HCEC 1CT (cell line): ENCODE data around the gene TMED5.
"Not testable (repeated sequence)": the region's sequence is repeated elsewhere in the genome, so short reads cannot be mapped to it uniquely, and the experiment has no call there.

Experiments
- DNase-seq: peaks from one replicate; pipeline ENCODE4 v3.0.0-alpha.2; 2017

TMED5 gene

DNA sequence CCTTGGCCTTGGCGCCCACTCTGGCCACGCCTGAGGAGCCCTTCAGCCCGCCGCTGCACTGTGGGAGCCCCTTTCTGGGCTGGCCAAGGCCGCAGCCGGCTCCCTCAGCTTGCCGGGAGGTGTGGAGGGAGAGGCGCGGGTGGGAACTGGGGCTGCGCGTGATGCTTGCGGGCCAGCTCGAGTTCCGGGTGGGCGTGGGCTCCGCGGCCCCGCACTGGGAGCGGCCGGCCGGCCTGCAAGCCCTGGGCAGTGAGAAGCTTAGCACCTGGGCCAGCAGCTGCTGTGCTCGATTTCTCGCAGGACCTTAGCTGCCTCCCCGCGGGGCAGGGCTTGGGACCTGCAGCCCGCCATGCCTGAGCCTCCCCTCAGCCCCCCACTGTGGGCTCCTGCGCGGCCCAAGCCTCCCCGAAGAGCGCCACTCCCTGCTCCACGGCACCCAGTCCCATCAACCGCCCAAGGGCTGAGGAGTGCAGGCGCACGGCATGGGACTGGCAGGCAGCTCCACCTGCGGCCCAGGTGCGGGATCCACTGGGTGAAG is 10.0 kb downstream of the TMED5 start:
- DNase-seq, result not testable (repeated sequence)

DNA sequence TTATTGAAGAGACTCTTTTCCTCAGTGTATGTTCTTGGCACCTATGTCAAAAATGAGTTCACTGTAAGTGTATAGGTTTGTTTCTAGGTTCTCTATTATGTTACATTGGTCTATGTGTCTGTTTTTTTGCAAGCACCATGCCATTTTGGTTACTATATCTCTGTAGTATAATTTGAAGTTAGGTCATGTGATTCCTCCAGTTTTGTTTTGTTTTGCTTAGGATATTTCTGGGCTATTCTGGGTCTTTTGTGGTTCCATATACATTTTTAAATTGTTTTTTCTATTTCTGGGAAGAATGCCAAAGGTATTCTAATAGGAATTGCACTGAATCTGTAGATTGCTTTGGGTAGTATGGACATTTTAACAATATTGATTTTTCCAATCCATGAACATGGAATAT is 13.2 kb downstream of the TMED5 start:
- DNase-seq, result no peak

GRCh38 chr1:93165895-93166294 is 14.3 kb downstream of the TMED5 start:
- not testable (repeated sequence) for DNase-seq

DNA sequence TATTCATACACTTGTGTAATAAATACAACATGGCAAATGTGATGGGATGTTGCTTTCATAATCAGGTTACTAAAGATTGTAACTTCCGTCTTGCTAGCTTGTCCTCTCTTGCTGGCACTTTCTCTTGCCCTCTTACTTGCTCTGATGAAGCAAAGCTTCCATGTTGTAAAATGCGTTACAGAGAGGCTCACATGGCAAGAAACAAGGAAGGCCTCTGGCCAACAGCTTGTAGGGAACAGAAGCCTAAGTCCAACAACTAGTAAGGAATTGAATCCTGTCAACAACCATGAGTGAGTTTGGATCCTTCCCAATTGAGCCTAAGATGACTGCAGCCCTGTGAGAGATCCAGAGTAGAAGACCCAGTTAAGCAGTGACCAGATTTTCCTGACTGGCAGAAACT is 15.4 kb downstream of the TMED5 start:
- DNase-seq, result no peak

DNA sequence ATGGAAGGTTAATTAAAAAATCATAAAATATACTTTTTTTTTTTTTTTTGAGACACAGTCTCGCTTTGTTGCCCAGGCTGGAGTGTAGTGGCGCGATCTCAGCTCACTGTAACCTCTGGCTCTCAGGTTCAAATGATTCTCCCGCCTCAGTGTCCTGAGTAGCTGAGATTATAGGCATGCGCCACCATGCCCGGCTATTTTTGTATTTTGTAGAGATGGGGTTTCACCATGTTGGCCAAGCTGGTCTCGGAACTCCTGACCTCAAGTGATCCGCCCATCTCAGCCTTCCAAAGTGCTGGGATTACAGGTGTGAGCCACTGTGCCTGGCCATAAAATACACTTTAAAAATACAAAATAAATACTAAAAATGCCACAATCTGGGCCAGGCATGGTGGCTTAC is 16.9 kb downstream of the TMED5 start:
- DNase-seq, result not testable (repeated sequence)

- no peak for DNase-seq
Observed at GRCh38 chr1:93159337-93159736, 20.9 kb downstream of the TMED5 start.

GRCh38 chr1:93155335-93155734 is 24.9 kb downstream of the TMED5 start:
- no peak for DNase-seq

DNA sequence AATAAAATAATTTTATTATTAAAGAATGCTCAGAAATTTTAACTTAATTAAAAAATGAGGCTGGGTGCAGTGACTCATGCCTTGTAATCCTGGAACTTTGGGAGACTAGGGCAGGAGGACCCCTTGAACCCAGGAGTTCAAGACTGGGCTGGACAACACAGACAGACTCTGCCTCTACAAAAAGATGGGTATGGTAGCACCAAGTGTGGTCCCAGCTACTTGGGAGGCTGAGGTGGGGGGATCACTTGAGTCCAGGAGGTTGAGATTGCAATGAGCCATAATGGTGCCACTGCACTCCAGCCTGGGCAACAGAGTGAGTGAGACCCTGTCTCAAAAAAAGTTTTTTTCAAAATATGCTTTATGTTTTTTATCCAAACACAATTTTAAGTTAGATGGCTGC is 25.3 kb downstream of the TMED5 start:
- DNase-seq, result no peak

DNA sequence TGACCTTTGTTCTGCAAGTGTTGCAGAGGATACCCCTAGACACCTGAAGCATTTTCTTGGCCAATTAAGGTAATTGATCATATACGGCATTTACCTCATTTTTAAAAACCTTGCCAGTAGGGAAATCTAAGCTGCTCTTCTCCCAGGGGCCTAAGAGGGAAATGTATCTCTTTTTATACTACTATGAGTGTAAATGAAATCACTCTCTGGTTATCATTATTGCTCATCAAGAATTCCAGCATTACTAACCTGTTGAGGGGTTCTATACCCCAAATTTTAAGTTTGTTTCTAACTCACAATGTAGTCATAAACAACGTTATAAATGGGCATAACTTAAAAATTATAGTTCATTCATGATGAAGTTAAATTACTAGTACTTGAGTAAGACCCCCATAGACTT is 27.4 kb downstream of the TMED5 start:
- no peak for DNase-seq

- no peak for DNase-seq
Observed at GRCh38 chr1:93151474-93151873, 28.7 kb downstream of the TMED5 start.

GRCh38 chr1:93150729-93151128 is 29.5 kb downstream of the TMED5 start:
- DNase-seq, result no peak

GRCh38 chr1:93148001-93148400 is 32.2 kb downstream of the TMED5 start:
- no peak for DNase-seq

GRCh38 chr1:93143769-93144168 is 36.4 kb downstream of the TMED5 start:
- DNase-seq, result no peak

- DNase-seq, result no peak
Observed at GRCh38 chr1:93143136-93143535, 37.1 kb downstream of the TMED5 start.

- DNase-seq, result no peak
Observed at GRCh38 chr1:93142161-93142560, 38.1 kb downstream of the TMED5 start.

DNA sequence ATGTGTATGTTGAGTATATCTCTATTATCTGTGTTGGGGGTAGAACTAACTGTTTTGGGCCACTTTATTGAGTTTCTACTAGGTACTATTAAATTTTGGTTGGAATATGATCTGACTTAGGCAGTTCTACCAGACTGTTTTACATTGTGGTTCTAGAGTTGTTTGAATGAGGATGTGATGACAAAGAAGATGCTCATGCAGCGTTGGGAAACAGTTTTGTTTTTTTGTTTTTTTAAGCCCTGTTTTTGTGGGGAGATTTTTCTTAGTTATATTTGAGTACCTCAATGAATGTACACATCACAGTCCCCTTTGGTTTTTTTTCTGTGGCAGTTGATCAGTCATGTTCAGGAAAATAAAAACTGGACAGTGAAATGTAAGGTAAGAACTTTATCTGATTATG is 40.1 kb downstream of the TMED5 start:
- peak; percentile 38 for DNase-seq

GRCh38 chr1:93137604-93138292 is 42.5 kb downstream of the TMED5 start:
- no peak for DNase-seq

DNA sequence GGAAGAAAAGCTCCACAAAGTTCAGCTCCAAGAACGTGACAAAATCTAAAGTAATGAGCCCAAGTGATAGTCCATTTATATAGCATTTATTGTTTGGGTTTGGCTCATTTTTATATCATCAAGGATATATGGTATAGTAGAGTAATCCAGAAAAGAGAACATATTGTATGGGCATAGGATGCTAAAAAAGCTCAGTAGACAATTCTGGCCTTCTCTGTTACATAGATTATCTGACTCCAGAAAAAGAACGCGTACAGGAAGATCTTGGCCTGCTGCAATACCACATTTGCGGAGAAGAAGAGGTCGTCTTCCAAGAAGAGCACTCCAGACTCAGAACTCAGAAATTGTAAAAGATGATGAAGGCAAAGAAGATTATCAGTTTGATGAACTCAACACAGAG is 43.8 kb downstream of the TMED5 start:
- DNase-seq, result no peak

DNA sequence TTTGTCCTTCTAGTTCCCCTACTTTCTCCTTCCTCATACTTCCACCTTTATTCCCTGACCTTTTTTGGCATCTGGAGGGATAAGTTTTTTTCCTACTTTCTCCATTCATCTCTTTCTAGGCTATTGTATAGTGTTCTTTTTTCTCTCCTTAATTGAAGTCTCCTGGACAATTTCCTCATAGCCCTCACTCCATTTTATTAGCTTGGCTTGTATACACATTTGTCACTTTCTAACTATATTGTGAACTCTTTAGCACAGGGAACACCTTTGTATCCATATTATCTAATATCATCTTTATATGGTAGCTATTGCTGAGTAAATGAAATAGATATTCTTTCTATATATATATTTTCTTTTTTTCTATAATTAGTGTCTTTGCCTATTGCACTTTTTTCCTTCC is 47.6 kb downstream of the TMED5 start:
- DNase-seq, result no peak

GRCh38 chr1:93129507-93130099 is 50.6 kb downstream of the TMED5 start:
- DNase-seq, result no peak

DNA sequence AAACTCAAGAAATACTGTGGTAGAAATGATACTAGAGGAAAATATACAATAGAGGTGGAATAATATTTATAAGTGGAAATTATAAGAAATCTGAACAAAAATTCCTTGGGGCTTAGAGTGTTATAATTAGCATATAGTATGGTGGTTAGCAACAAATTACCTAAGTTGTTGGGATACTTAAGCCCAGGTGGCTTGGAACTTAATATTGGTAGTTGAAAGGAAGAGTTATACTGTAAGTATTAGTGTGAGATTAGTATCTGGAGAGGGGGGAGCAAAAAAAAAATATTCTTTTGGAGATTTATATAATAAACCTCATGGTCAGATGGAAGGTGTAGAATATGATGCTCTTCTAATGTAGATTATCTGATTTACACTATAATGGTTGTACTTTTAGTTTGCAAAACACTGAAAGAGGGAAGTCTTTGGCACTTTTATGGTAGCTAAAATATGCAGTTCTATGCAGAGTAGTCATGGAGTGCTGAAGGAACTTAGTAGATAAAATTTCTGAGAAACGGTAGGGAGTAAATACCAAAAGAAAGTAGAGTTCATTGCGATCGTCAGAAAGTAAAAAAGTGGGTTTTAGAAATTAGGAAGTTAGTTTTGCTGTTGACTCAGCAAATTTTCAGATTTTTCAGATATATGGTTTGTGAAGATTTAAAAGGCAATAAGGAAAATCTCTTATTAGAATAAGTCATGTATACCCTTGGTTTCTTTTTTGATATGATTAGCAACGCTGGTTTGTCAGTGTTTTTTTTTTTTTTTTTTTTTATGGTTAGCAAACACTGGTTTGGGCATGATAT is 55.5 kb downstream of the TMED5 start:
- no peak for DNase-seq

DNA sequence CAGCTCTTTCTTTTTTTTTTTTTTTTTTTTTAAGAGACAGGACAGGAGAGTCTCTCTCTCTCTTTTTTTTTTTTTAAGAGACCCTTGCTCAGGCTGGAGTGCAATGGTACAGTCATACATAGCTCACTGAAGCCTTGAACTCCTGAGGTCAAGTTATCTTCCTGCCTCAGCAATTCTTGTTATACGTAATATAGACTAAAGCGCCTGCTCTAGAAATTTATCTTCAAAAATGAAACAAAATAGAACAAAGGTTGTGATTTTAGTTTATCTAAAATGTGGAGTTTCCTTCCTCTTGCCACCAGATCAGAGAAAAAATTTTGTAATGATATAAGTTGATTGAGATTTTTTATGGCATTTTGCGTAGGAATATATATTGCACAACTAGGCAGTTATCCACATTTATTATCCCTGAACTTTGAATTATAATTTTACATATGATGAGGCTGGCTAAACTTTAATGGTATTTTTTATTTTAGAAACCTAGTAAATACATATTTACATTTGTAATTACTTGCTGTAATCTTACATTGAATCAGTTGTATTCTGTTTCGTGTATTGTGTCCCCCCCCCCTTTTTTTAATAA is 56.9 kb downstream of the TMED5 start:
- no peak for DNase-seq

GRCh38 chr1:93120614-93121013 is 59.6 kb downstream of the TMED5 start:
- no peak for DNase-seq

DNA sequence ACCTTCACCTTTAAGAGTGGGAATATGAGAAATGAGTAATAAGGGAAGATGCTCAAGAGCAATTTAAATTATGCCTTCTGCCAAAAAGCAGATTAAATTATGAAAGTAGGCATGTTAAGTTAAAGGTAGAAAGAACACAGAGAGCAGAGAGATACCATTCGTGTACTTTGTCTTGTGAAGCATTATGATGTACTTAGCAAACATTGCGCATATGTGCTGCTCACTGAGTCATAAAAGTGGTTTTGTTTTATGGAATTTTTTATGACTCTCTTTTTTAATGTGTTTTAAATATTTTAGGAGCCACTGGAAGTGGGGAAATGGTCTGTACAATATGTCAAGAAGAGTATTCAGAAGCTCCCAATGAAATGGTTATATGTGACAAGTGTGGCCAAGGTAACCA is 65.8 kb downstream of the TMED5 start:
- DNase-seq, result peak; percentile 75
